Activated effector memory CD4-positive, alpha-beta T cell treated with Interleukin-2 at 50 U/mL for 16 hours (primary cell): Measurements from ENCODE around the gene PHACTR3.

Experiments used
- DNase-seq: peaks from one replicate; pipeline ENCODE4 v3.0.0-alpha.2; 2020

The PHACTR3 gene

GRCh38 chr20:59624401-59624800 lies 20.1 kb downstream of the PHACTR3 start:
- DNase-seq = no peak

GRCh38 chr20:59625214-59625922 lies 21.0 kb downstream of the PHACTR3 start:
- no peak for DNase-seq

DNA sequence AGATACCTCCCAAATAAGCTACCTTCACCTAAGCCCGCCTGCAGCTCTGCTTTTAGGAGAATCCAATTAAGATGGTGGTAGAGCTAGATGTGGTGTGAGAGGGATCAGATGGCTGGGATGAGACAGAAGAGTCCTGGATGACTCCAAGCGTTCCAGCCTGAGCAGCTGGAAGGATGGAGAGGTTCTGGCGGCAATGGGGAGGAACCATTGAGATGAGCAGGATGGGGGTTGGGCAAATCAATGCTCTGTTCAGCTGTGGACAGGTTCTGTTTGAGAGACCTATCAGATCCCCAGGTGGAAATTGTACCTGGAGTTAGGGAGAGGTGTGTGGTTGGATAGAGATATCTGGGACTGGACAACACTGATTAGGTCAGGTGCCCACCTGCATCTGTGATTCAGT lies 23.0 kb downstream of the PHACTR3 start:
- DNase-seq = no peak

DNA sequence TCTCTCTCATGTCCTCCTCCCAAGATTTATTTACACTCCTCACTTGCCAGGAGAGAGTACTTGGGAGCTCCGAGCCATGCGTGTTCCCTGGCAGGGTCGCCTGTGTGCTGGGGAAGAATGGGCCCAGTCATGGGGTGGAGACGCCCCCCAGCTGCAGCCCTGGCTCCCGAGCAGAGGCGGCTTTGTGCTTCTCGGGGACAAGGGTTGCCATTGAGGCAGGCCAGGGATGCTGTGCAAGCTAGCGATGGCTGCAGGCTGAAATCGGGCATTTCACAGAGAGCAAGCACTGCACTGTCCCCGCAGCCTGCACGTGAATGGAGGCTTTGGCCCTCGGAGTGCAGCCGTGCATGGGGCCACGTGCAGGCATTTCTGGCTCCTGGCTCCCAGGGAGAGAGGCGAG lies 23.8 kb downstream of the PHACTR3 start:
- no peak for DNase-seq

DNA sequence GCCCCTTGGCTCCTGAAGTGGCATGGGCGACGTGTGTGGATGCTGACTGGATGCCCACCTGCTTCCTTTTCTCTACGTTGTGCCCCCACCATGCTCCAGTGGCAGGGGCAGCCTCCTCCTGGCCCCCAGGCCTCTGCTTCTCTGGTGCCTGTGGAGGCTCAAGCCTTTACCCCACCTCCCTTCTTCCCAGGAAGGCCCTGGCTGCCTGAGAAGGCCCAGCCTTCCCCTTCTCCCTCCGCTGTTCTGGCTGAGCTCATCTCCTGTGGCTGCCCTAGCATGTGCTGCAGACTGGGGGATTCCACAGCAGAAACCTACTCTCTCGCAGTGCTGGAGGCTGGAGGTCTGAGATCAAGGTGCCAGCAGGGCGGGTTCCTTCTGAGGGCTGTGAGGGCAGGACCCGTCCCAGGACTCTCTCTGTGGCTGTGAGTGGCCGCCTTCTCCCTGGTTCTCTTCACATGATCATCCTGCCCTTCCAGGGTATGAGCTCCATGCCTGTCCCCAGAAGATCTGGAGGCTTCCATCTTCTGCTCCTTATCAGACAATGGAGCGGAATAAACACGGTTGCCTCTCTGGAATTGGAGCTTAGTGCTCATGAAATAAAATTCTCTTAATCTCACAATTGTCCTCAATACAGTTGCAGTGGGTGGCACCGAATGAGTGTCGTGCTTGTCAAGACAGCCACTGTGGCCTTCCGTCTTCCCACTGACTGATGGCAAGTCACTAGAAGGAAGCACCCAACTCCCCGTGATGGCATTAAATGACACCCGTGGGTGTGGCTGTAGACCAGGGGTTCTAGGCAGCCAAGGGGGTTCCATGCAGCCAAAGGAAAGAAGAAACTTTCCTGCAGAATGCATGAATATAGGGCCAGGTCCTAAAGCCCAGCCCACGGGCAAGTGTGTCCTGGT lies 25.1 kb downstream of the PHACTR3 start:
- no peak for DNase-seq

GRCh38 chr20:59630526-59630925 lies 26.2 kb downstream of the PHACTR3 start:
- DNase-seq = no peak

GRCh38 chr20:59631751-59632540 lies 27.6 kb downstream of the PHACTR3 start:
- no peak for DNase-seq

GRCh38 chr20:59632541-59633113 lies 28.3 kb downstream of the PHACTR3 start:
- DNase-seq = no peak

DNA sequence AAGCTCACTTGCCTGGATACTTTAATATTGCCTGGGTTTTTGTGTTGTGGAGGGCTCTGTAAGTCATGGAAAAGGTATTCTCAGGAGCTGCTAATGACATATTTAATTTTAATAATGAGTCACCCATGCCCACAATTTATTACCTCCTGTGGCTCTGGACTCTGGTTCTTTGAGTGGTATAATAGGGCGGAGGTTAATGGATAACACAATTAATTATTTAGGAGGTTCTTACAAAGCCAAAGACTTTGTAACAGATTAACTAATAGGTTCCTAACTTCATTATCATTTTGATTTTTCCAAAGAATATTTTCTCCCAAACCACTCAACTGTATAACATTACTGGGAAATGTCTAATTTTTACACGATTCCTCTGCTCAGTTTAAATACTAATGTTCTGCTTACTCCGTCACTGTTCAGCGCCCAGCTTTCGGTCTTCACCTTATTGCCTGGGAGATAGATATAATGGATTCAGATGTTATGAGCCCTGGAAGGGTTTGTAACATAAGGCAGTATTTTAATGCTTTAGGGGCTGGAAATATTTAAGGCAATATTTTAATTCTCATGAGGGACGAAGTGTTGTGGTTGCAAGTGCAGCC lies 29.4 kb downstream of the PHACTR3 start:
- no peak for DNase-seq

DNA sequence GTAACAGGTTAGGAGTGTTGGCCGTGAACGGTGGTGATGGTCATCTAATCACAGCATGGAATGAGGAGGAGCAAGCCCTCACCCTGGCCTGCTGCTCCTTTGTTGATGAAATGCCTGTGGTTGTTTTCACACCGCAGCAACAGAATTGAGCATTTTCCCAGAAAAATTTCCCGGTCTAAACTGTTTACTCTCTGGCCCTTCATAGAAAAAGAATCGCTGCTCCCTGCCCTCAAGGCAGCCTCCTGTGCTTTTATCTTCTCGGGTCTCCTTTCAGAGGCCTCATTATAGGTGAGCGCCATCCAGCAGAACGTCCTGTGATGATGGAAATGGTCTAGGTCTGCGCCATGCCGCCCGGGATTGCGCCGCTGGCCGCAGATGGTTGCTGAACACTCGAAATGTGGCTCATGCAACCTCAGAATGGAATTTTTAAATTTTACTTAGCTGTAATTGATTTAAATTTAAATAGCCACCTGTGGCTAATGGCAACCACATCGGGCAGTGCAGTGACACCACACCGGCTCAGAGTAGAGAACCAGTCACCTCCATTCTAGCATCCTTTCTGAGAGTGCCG lies 30.2 kb downstream of the PHACTR3 start:
- no peak for DNase-seq

GRCh38 chr20:59636766-59637370 lies 32.5 kb downstream of the PHACTR3 start:
- DNase-seq = no peak

DNA sequence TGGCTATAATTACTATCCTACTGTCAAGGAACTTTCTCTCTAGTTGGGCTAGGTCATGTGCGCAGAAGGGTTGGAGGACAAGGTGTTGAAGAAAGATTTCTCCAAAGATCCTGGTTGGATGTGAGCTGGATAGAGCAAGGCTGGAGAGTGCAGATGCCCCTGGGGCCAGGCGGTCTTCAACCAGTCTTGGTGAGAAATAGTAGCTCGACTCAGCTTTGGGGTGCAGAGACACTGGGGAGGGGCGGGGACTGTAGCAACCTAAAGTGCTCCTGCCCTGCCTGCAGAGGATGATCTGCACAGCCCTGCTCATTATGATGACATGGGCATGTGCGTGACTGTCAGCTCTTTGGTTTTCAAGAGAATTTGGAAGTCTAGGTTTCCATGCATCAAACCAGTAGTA lies 35.9 kb downstream of the PHACTR3 start:
- no peak for DNase-seq

GRCh38 chr20:59643615-59644061 lies 39.3 kb downstream of the PHACTR3 start:
- no peak for DNase-seq

GRCh38 chr20:59644371-59644939 lies 40.1 kb downstream of the PHACTR3 start:
- no peak for DNase-seq

GRCh38 chr20:59645271-59645670 lies 40.9 kb downstream of the PHACTR3 start:
- DNase-seq = no peak

DNA sequence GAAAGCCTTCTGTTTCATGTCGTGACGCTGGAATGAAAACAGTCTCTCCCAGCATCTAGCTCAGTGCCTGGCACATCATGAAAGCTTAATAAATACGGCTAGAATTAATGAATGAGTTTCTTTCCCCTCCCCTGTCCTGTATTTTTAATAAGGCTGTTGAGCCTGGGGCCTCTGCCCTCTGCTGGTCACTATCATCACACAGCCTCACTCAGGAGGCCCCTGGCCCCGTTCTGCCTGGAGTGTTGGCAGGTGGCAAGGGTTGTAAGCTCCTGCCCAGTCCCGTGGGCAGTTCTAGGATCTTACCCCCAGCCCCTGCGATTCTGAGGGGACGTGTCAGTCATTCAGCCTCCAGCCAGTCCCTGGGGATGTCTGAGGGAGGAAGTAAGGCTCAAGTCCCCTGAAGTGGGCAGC lies 41.4 kb downstream of the PHACTR3 start:
- DNase-seq = no peak

GRCh38 chr20:59646487-59646886 lies 42.1 kb downstream of the PHACTR3 start:
- DNase-seq = no peak

DNA sequence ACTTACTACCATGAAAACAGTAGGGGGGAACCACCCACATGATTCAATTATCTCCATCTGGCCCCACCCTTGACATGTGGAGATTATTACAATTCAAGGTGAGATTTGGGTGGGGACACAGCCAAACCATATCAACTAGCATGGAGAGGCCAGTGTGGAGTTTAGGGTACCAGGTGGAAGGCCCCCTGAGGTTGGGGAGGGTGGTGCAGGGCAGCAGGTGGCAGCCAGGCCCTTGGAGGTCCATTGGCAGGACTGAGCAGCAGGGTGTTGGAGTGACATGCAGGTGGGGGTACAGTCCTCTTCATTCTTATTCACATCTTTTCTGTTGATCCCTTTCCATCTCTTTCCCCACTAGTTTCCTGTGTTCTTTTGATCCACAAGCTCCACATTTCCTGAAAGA lies 42.9 kb downstream of the PHACTR3 start:
- no peak for DNase-seq

DNA sequence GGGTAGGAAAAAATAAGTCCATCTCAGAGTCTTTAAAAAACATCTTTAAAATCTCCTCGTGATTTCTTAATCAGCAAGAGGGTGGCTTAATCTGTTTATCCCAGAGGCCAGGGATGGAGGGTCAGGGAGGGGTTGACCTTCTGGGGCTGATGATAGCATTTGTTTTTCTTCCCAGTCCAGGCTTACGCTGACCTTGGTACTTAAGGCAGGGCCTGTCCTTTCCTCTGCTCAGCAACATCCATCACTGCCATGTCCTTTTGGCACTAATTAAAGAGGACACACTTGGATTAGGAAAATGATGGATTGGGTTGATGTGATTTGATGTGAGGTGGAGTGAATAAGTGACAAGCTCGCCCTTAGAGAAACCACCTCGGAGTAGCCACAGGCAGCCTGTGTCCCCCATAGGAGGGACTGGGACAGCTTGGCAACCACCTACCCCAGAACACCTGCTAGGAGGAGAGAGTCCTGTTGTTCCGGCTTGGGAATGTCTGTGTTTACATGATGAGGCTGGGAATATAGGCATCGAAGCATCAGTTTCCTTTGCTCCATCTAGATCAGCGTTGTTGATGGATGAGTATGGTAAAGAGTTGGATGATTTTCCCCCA lies 44.2 kb downstream of the PHACTR3 start:
- DNase-seq = no peak

- no peak for DNase-seq
Measured at GRCh38 chr20:59650418-59650817, 46.1 kb downstream of the PHACTR3 start.

GRCh38 chr20:59652381-59652780 lies 48.0 kb downstream of the PHACTR3 start:
- DNase-seq = no peak
